CD4-positive, CD25-positive, alpha-beta regulatory T cell (primary cell): ENCODE data around the gene FBXL14. TPM values are rescaled to one million over a fixed set of nuclear protein-coding genes. Genes with fewer than 3 reads are reported as not detected.

Experiments used
- ATAC-seq, 2 donors: fragments of 150-1000 bp; cut with Tn5 transposase; one replicate each; pipeline ENCODE4 v1.10.0; 2021; ENCODE audit warnings: low read depth in 2 of 2, moderate number of reproducible peaks in 2 of 2, moderate library complexity in 1 of 2
- DNase-seq, 3 donors: peaks; one replicate each; pipeline versions ENCODE4 v3.0.0 to v3.0.0-alpha.2; 2012 to 2022; ENCODE audit warnings: mixed read lengths in 1 of 3
- H3K27ac ChIP-seq: one replicate; pipeline ENCODE4 v1.7.0; 2013; ENCODE audit warnings: mild to moderate bottlenecking, low read length; ENCODE audit not compliant: insufficient read depth, poor library complexity, severe bottlenecking
- H3K27me3 ChIP-seq: one replicate; pipeline ENCODE4 v1.7.0; 2013; ENCODE audit warnings: low read length; ENCODE audit not compliant: control insufficient read depth, insufficient read depth
- H3K36me3 ChIP-seq: one replicate; pipeline ENCODE4 v1.7.0; 2013; ENCODE audit warnings: mild to moderate bottlenecking, low read length, moderate library complexity; ENCODE audit not compliant: control insufficient read depth, insufficient read depth
- H3K4me1 ChIP-seq: 2 replicates; pipeline ENCODE4 v1.7.0; 2013; ENCODE audit warnings: mild to moderate bottlenecking, low read length; ENCODE audit not compliant: insufficient read depth, control insufficient read depth, poor library complexity, severe bottlenecking
- H3K4me3 ChIP-seq: one replicate; pipeline ENCODE4 v1.7.0; 2013; ENCODE audit warnings: low read depth, mild to moderate bottlenecking, low read length, moderate library complexity
- H3K9me3 ChIP-seq, 2 experiments: 1 replicate in 1 of 2; 2 replicates in 1 of 2; pipeline ENCODE4 v1.7.0; 2013; ENCODE audit warnings: low read length in 2 of 2, mild to moderate bottlenecking in 1 of 2, moderate library complexity in 1 of 2; ENCODE audit not compliant: control insufficient read depth in 2 of 2
- H3K27ac Mint-ChIP-seq, 3 donors: one replicate each; pipeline ENCODE4 v1.8.0; 2020 to 2022; ENCODE audit warnings: mild to moderate bottlenecking in 3 of 3, mixed read lengths in 3 of 3, moderate library complexity in 2 of 3
- H3K27me3 Mint-ChIP-seq: one replicate; pipeline ENCODE4 v1.8.0; 2022; ENCODE audit warnings: mild to moderate bottlenecking, mixed read lengths
- H3K36me3 Mint-ChIP-seq: one replicate; pipeline ENCODE4 v1.8.0; 2020; ENCODE audit warnings: mixed read lengths
- H3K4me1 Mint-ChIP-seq, 4 donors: one replicate each; pipeline ENCODE4 v1.8.0; 2020 to 2022; ENCODE audit warnings: mixed read lengths in 4 of 4, mild to moderate bottlenecking in 1 of 4
- H3K4me3 Mint-ChIP-seq, 4 donors: one replicate each; pipeline ENCODE4 v1.8.0; 2020 to 2022; ENCODE audit warnings: mild to moderate bottlenecking in 4 of 4, mixed read lengths in 4 of 4, moderate library complexity in 3 of 4
- H3K9me3 Mint-ChIP-seq, 7 donors: one replicate each; pipeline ENCODE4 v1.8.0; 2020 to 2022; ENCODE audit warnings: mixed read lengths in 7 of 7, mild to moderate bottlenecking in 3 of 7, moderate library complexity in 2 of 7
- polyA plus RNA-seq, 4 donors: library from polyadenylated mRNA; unstranded; fragments of 300-500 nt; fragmentation: Illumina TruSeq; gene quantifications; one replicate each; pipeline ENCODE4 v1.2.3, GENCODE V29; 2021
- total RNA-seq: library from RNA; stranded (reverse); gene quantifications from one replicate; pipeline ENCODE4 v1.2.3, GENCODE V29; 2022

Gene FBXL14
- total and polyA plus RNA-seq, 5 donors from 2014 or later, result 18.5 to 26.0 (median 23.8) TPM

- ATAC-seq, result no peak
- H3K4me1 Mint-ChIP-seq, result peaks cover 13 to 31% (median 16%) of the 10 kb centered on the region in 4 donors
- no peak overlapping the region for H3K27ac ChIP-seq
- peaks cover 27% of the 10 kb centered on the region for H3K27me3 ChIP-seq
- no peaks in the 10 kb centered on the region for H3K9me3 ChIP-seq
- H3K4me1 ChIP-seq, result peaks cover 28% of the 10 kb centered on the region
- H3K36me3 ChIP-seq, result no peaks in the 10 kb centered on the region
- no peak overlapping the region for H3K4me3 ChIP-seq
- H3K27ac Mint-ChIP-seq, result no peak overlapping the region
- DNase-seq, result no peak
- H3K36me3 Mint-ChIP-seq, result no peaks in the 10 kb centered on the region
- H3K9me3 Mint-ChIP-seq, result peaks cover 0 to 2% (median 0%) of the 10 kb centered on the region in 7 donors
- peaks cover 76% of the 10 kb centered on the region for H3K27me3 Mint-ChIP-seq
- H3K4me3 Mint-ChIP-seq, result peak overlapping the region in 3 of 4 donors; percentile 18 to 86 (median 39)
Measured at GRCh38 chr12:1528791-1529190, 65.6 kb downstream of the FBXL14 start.

GRCh38 chr12:1527789-1528188 lies 66.6 kb downstream of the FBXL14 start:
- Histone ChIP-seq H3K4me1 (peaks cover 18% of the 10 kb centered on the region), H3K27me3 (peaks cover 26% of the 10 kb centered on the region), H3K27ac (no peak overlapping the region), H3K36me3 (no peaks in the 10 kb centered on the region), H3K9me3 (no peaks in the 10 kb centered on the region), H3K4me3 (no peak overlapping the region)
- no peaks in the 10 kb centered on the region for H3K36me3 Mint-ChIP-seq
- ATAC-seq, result no peak
- no peak for DNase-seq
- no peak overlapping the region for H3K27ac Mint-ChIP-seq
- peaks cover 72% of the 10 kb centered on the region for H3K27me3 Mint-ChIP-seq
- peaks cover 0 to 2% (median 0%) of the 10 kb centered on the region in 7 donors for H3K9me3 Mint-ChIP-seq
- no peak overlapping the region for H3K4me3 Mint-ChIP-seq
- peaks cover 3 to 21% (median 9%) of the 10 kb centered on the region in 4 donors for H3K4me1 Mint-ChIP-seq

DNA sequence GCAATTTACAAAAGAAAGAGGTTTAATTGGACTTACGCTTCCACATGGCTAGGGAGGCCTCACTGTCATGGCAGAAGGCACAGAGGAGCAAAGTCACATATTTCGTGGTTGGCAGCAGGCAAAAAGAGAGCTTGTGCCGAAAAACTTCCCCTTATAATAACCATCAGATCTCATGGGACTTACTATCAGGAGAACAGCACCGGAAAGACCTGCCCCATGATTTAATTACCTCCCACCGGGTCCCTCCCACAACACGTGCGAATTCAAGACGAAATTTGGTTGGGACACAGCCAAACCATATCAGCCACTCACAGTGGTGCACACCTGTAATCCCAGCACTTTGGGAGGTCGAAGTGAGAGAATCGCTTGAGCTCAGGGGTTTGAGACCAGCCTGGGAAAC lies 68.5 kb downstream of the FBXL14 start:
- H3K27ac Mint-ChIP-seq, result no peak overlapping the region
- ATAC-seq, result no peak
- H3K4me3 Mint-ChIP-seq, result peak overlapping the region in 2 of 4 donors; percentile 4 to 26
- H3K27ac ChIP-seq, result no peak overlapping the region
- H3K4me1 ChIP-seq, result peaks cover 5% of the 10 kb centered on the region
- no peaks in the 10 kb centered on the region for H3K36me3 Mint-ChIP-seq
- no peaks in the 10 kb centered on the region for H3K36me3 ChIP-seq
- peaks cover 59% of the 10 kb centered on the region for H3K27me3 Mint-ChIP-seq
- H3K9me3 ChIP-seq, result no peaks in the 10 kb centered on the region
- DNase-seq, result no peak
- peaks cover 0 to 5% (median 0%) of the 10 kb centered on the region in 4 donors for H3K4me1 Mint-ChIP-seq
- H3K27me3 ChIP-seq, result peaks cover 16% of the 10 kb centered on the region
- peaks cover 0 to 2% (median 0%) of the 10 kb centered on the region in 7 donors for H3K9me3 Mint-ChIP-seq
- H3K4me3 ChIP-seq, result no peak overlapping the region

GRCh38 chr12:1523558-1524050 lies 70.8 kb downstream of the FBXL14 start:
- peaks cover 0 to 2% (median 0%) of the 10 kb centered on the region in 7 donors for H3K9me3 Mint-ChIP-seq
- H3K27ac ChIP-seq, result no peak overlapping the region
- H3K27ac Mint-ChIP-seq, result no peak overlapping the region
- H3K27me3 ChIP-seq, result peaks cover 12% of the 10 kb centered on the region
- H3K9me3 ChIP-seq, result no peaks in the 10 kb centered on the region
- ATAC-seq (no peak), DNase-seq (no peak)
- H3K36me3 Mint-ChIP-seq, result no peaks in the 10 kb centered on the region
- no peaks in the 10 kb centered on the region for H3K36me3 ChIP-seq
- H3K4me3 ChIP-seq, result no peak overlapping the region
- no peaks in the 10 kb centered on the region for H3K4me1 Mint-ChIP-seq
- H3K4me1 ChIP-seq, result no peaks in the 10 kb centered on the region
- H3K4me3 Mint-ChIP-seq, result no peak overlapping the region
- peaks cover 58% of the 10 kb centered on the region for H3K27me3 Mint-ChIP-seq

DNA sequence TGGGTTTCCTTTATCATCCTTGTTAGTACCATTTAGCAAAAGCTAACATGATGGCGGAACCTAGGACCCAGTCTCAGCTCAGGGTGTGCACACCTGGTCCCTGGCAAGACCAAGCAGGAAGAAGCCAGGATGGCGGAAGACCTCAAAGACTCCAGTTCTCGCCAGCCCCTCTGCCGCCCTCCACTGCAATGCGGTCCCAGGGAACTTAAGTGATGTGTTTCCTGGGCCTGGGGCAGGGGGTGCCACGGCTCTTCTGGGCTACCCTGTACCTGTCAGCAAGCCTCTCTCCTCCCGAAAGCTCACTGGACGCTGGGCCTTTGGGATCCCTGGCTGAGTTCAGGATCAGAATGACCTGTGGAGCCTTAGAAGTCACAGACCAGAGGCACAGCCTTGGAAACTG lies 71.3 kb downstream of the FBXL14 start:
- Mint-ChIP-seq H3K36me3 (no peaks in the 10 kb centered on the region), H3K4me3 (no peak overlapping the region), H3K27me3 (peaks cover 53% of the 10 kb centered on the region), H3K9me3 (peaks cover 0 to 2% (median 0%) of the 10 kb centered on the region in 7 donors), H3K27ac (no peak overlapping the region), H3K4me1 (no peaks in the 10 kb centered on the region)
- DNase-seq (no peak), ATAC-seq (no peak)
- no peaks in the 10 kb centered on the region for H3K9me3 ChIP-seq
- no peaks in the 10 kb centered on the region for H3K4me1 ChIP-seq
- no peaks in the 10 kb centered on the region for H3K36me3 ChIP-seq
- no peak overlapping the region for H3K4me3 ChIP-seq
- no peak overlapping the region for H3K27ac ChIP-seq
- H3K27me3 ChIP-seq, result peaks cover 10% of the 10 kb centered on the region

DNA sequence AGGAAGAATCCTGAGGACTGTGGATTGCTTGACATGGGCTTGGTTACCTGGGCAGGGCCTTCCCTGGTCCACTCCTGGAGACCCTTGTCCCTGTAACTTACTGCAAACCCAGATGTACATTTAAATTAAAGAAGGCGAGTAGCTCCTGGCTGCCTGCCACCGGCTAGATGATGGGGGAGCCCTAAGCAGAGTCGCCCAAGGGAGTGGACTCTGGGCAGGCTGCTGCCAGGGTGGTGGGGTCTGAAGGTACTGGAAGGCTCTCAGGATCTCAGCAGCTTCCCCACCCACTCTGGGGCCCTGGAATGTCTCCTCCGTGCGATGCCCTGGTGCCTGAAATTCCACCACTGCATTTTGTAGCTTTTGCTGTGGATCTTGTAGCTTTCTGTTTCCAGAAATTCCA lies 74.7 kb downstream of the FBXL14 start:
- ATAC-seq (no peak), DNase-seq (no peak)
- peaks cover 45% of the 10 kb centered on the region for H3K27me3 Mint-ChIP-seq
- H3K27ac Mint-ChIP-seq, result no peak overlapping the region
- H3K4me1 Mint-ChIP-seq, result no peaks in the 10 kb centered on the region
- Histone ChIP-seq H3K27me3 (peaks cover 5% of the 10 kb centered on the region), H3K9me3 (no peaks in the 10 kb centered on the region), H3K36me3 (no peaks in the 10 kb centered on the region), H3K4me3 (no peak overlapping the region), H3K4me1 (no peaks in the 10 kb centered on the region), H3K27ac (no peak overlapping the region)
- no peak overlapping the region for H3K4me3 Mint-ChIP-seq
- peaks cover 0 to 6% (median 1%) of the 10 kb centered on the region in 7 donors for H3K9me3 Mint-ChIP-seq
- peaks cover 3% of the 10 kb centered on the region for H3K36me3 Mint-ChIP-seq

DNA sequence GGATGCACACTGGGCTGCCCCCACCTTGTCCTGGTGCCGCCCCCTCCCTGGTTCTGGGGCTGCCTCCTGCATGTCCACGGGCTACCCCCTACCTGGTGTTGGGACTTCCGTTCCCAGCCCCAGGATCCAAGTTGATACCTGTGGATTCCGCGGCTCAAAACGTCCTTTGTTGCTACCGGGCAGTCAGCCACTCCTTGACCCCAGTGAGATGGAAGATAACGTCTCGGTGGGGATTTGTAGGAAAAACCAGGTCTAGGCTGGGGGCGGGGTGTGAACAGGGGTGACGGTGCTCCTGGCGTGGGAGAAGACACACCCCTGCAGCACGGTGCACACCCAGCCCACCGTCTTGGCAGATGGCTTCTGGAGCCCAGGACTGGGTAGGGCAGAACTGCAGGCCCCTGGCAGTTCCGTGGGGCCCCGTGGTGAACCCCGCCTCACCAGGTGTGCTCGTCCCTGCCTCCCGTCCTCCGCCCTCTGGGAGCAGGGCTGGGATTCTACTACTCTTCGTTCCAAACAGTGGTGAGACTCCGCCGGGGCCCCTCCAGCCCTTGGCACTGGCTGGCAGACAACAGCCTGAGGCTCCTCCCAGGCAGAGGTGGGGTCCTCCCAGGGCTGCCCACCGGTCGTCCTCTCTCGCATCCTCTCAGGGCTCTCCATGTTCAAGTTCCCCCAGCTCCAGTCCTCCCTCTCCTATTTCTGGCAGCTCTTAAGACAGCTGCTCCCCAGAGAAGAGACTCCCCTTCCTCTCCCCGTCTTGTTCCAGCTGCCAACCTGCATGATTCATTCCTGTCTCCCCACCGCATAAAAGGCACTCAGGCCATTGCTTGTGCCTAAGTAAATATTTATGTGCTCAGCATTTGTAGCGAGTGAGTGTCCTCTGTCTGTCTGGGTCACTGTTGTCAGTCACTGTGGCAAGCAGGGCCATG lies 75.5 kb downstream of the FBXL14 start:
- Histone ChIP-seq H3K4me3 (no peak overlapping the region), H3K27ac (no peak overlapping the region), H3K4me1 (no peaks in the 10 kb centered on the region), H3K36me3 (no peaks in the 10 kb centered on the region), H3K9me3 (no peaks in the 10 kb centered on the region), H3K27me3 (peaks cover 5% of the 10 kb centered on the region)
- peaks cover 3% of the 10 kb centered on the region for H3K36me3 Mint-ChIP-seq
- H3K27ac Mint-ChIP-seq, result no peak overlapping the region
- H3K27me3 Mint-ChIP-seq, result peaks cover 38% of the 10 kb centered on the region
- DNase-seq, result no peak
- H3K9me3 Mint-ChIP-seq, result peaks cover 0 to 6% (median 1%) of the 10 kb centered on the region in 7 donors
- peak overlapping the region in 1 of 4 donors; percentile 27 for H3K4me3 Mint-ChIP-seq
- no peaks in the 10 kb centered on the region for H3K4me1 Mint-ChIP-seq
- no peak for ATAC-seq
